T-helper 1 cell treated with Interleukin-12 subunit alpha and Interleukin-12 subunit beta and Interleukin-4 antibody, amounts not matched to agents 30 μg/mL and 1 μg/mL, for 36 hours (primary cell): ENCODE data around the gene TDRD15.

Experiments
- H3K27ac Mint-ChIP-seq: one replicate; pipeline ENCODE4 v1.8.0; 2021; ENCODE audit warnings: mild to moderate bottlenecking, mixed read lengths
- H3K27me3 Mint-ChIP-seq: one replicate; pipeline ENCODE4 v1.8.0; 2021; ENCODE audit warnings: low read depth, mixed read lengths
- H3K36me3 Mint-ChIP-seq: one replicate; pipeline ENCODE4 v1.8.0; 2021; ENCODE audit warnings: low read depth, mixed read lengths
- H3K4me1 Mint-ChIP-seq: one replicate; pipeline ENCODE4 v1.8.0; 2021; ENCODE audit warnings: low read depth, mixed read lengths
- H3K4me3 Mint-ChIP-seq: one replicate; pipeline ENCODE4 v1.8.0; 2021; ENCODE audit warnings: mild to moderate bottlenecking, moderate library complexity, mixed read lengths
- H3K9me3 Mint-ChIP-seq: one replicate; pipeline ENCODE4 v1.8.0; 2021; ENCODE audit warnings: mixed read lengths

The TDRD15 gene

DNA sequence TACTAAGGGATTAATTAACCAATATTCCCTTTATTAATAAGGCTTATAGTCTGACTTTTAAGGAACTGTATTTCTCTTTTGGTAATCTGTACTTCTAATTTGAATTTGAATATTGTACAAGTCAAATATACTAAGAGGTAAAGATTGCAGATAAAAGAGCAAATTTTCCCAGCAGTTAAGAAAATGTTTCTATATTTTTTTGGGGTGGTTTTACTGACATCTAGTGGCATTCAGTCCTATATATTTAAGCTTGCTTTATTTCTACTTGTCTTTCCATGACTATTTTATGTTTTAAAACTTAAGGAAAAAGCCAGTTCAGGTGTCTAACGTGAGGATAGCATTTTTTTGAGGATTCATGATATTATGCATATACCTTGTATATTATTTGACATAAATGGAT, 41.6 kb downstream of the TDRD15 start:
- no peaks in the 10 kb centered on the region for H3K4me1 Mint-ChIP-seq
- no peaks in the 10 kb centered on the region for H3K27me3 Mint-ChIP-seq
- no peaks in the 10 kb centered on the region for H3K9me3 Mint-ChIP-seq
- H3K36me3 Mint-ChIP-seq, result no peaks in the 10 kb centered on the region
- no peak overlapping the region for H3K27ac Mint-ChIP-seq
- H3K4me3 Mint-ChIP-seq, result no peak overlapping the region

DNA sequence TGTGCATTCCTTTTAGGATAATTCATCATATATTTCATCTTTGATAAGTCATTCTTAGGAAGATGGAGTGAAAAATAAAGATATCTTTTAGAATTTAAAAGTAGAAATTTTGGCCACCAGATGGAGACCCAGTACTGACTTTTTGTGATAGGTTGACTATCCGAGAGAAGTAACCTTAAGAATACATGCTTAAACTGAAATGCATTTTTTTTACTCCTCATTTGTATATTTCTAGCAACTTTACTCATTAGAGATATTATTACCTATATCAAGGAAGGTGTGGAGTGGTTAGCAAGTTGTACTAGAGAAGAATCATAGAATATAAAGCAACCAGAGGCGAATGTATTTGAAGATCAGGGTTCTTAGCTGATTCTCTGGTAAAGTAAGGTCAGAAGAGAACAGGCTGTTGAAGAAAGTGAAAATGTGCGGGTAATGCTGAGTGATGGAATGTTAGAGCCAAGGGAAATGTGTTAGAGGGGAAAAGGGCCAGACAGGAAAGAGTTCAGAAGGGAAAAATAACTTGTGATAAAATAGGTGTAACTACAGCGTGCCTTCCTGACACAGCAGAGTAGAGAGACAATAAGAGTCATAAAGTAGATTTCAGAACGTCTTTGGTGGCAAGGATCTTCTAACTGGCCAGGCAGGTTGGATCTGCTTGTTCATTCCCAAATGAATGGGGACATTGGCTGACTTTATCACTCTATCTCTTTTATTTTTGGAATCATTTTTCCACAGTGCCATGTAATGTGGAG, 52.3 kb downstream of the TDRD15 start:
- no peaks in the 10 kb centered on the region for H3K9me3 Mint-ChIP-seq
- no peaks in the 10 kb centered on the region for H3K4me1 Mint-ChIP-seq
- no peak overlapping the region for H3K27ac Mint-ChIP-seq
- no peaks in the 10 kb centered on the region for H3K27me3 Mint-ChIP-seq
- no peak overlapping the region for H3K4me3 Mint-ChIP-seq
- H3K36me3 Mint-ChIP-seq, result no peaks in the 10 kb centered on the region

DNA sequence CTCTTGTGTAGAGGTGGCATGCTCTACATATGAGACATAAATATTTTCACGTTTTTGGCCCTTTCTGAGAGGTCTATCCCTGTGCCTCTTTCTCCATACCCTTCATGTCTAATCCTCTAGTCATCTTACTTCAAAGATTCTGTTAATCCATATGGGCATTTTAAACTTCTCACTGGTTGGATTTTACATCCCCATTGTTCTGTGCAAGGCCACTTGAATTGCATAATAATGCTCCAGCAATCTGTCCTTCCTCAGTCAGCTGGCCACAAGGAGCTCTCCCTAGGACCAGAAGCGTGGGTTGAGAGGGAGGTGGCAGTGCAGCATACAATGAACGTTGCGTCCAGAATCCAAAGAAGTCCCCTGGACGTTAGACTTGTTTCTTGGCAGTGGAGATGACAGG, 58.2 kb downstream of the TDRD15 start:
- H3K9me3 Mint-ChIP-seq, result no peaks in the 10 kb centered on the region
- H3K4me1 Mint-ChIP-seq, result no peaks in the 10 kb centered on the region
- no peak overlapping the region for H3K4me3 Mint-ChIP-seq
- H3K27ac Mint-ChIP-seq, result no peak overlapping the region
- no peaks in the 10 kb centered on the region for H3K36me3 Mint-ChIP-seq
- no peaks in the 10 kb centered on the region for H3K27me3 Mint-ChIP-seq

DNA sequence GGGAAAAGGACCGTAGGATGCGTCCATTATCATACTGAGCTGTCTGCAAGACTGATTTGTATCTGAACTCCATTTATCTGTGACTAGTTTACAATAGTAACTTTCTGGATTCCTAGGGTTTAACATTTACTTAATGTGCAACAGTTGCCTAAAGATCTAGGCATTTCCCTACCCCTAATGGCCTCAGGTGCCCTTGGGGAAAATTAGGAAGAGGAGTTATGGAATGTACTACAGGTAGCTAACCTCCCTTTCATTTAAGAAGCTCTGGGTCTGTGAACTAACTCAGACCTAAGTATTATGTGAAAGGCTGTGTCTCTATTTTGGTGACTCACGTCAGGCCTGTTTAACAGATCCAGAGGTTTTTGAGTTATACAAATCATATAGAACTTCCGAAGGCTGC, 59.5 kb downstream of the TDRD15 start:
- no peak overlapping the region for H3K27ac Mint-ChIP-seq
- no peak overlapping the region for H3K4me3 Mint-ChIP-seq
- no peaks in the 10 kb centered on the region for H3K27me3 Mint-ChIP-seq
- H3K36me3 Mint-ChIP-seq, result no peaks in the 10 kb centered on the region
- H3K4me1 Mint-ChIP-seq, result no peaks in the 10 kb centered on the region
- no peaks in the 10 kb centered on the region for H3K9me3 Mint-ChIP-seq

DNA sequence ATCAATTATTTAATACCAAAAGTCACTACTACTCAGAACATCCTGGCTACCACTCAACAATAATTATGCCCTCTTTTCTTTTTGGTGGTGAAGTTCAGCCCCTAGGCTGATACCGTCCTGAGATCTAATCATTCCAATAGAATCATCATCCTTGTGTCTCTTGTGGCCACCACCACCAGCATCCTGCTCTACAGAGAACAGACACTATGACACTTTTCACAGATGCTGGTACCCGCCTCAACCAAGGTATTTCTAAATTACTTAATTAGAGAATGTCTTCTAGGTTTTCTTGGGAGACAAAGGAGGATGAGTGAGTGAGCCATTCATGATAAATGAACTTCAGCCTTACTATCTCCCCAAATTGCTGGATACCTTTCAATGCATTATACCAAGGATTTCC, 60.0 kb downstream of the TDRD15 start:
- no peaks in the 10 kb centered on the region for H3K9me3 Mint-ChIP-seq
- H3K27ac Mint-ChIP-seq, result no peak overlapping the region
- H3K4me1 Mint-ChIP-seq, result no peaks in the 10 kb centered on the region
- no peaks in the 10 kb centered on the region for H3K27me3 Mint-ChIP-seq
- no peak overlapping the region for H3K4me3 Mint-ChIP-seq
- H3K36me3 Mint-ChIP-seq, result no peaks in the 10 kb centered on the region

DNA sequence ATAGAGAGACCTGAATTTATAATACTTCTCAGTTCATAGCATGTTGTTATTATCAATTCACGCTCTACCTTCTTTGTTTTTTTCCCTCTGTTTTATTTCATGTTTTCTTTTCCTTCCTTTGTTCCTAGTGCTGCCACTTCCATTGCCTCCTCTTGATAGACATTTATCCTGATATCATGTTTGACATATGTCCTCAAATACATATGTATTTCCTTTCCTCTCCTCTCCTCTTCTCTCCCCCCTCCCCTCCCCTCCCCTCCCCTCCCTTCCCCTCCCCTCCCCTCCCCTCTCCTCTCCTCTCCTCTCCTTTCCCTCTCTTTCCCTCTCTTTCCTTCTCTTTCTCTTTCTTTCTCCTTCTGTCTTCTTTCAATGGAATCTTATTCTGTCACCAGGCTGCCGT, 67.8 kb downstream of the TDRD15 start:
- H3K27me3 Mint-ChIP-seq, result no peaks in the 10 kb centered on the region
- no peaks in the 10 kb centered on the region for H3K4me1 Mint-ChIP-seq
- no peaks in the 10 kb centered on the region for H3K9me3 Mint-ChIP-seq
- no peak overlapping the region for H3K4me3 Mint-ChIP-seq
- H3K27ac Mint-ChIP-seq, result no peak overlapping the region
- H3K36me3 Mint-ChIP-seq, result no peaks in the 10 kb centered on the region
